A172 (cell line): ENCODE measurements around the gene SIRPA. TPM values are rescaled to one million over a fixed set of nuclear protein-coding genes. Genes with fewer than 3 reads are reported as not detected.

Experiments
- DNase-seq: peaks from one replicate; pipeline ENCODE4 v3.0.0-alpha.2; 2015; ENCODE audit warnings: low spot score
- total RNA-seq: library from RNA; depleted of rRNA; stranded (reverse); fragments of >200 nt; shearing (Covaris generic); gene quantifications from 2 replicates; pipeline ENCODE4 v1.2.3, GENCODE V29; 2014

Gene SIRPA
- total RNA-seq, 1 experiment from 2014 or later = 10.5 TPM

- no peak for DNase-seq
These were observed 36.6 kb downstream of the SIRPA start for GRCh38 chr20:1931830-1932229.

GRCh38 chr20:1932971-1933370 is 37.8 kb downstream of the SIRPA start:
- DNase-seq = no peak

GRCh38 chr20:1933465-1933870 is 38.3 kb downstream of the SIRPA start:
- no peak for DNase-seq

GRCh38 chr20:1934156-1934555 is 38.9 kb downstream of the SIRPA start:
- DNase-seq = no peak

GRCh38 chr20:1934721-1935573 is 39.7 kb downstream of the SIRPA start:
- DNase-seq = peak; percentile 22

GRCh38 chr20:1935696-1936366 is 40.6 kb downstream of the SIRPA start:
- DNase-seq = no peak

- DNase-seq = no peak
These were observed 42.2 kb downstream of the SIRPA start for GRCh38 chr20:1937316-1937976.

- no peak for DNase-seq
These were observed 43.5 kb downstream of the SIRPA start for GRCh38 chr20:1938464-1939269.

GRCh38 chr20:1939270-1939595 is 44.0 kb downstream of the SIRPA start:
- DNase-seq = no peak

- no peak for DNase-seq
These were observed 45.4 kb downstream of the SIRPA start for GRCh38 chr20:1940581-1940980.

GRCh38 chr20:1941226-1941625 is 46.0 kb downstream of the SIRPA start:
- no peak for DNase-seq

- no peak for DNase-seq
These were observed 46.9 kb downstream of the SIRPA start for GRCh38 chr20:1942061-1942460.

GRCh38 chr20:1942486-1943274 is 47.5 kb downstream of the SIRPA start:
- no peak for DNase-seq

GRCh38 chr20:1943275-1944002 is 48.2 kb downstream of the SIRPA start:
- DNase-seq = no peak

GRCh38 chr20:1944345-1945091 is 49.3 kb downstream of the SIRPA start:
- DNase-seq = no peak

GRCh38 chr20:1945134-1945618 is 50.0 kb downstream of the SIRPA start:
- no peak for DNase-seq

GRCh38 chr20:1945660-1946059 is 50.5 kb downstream of the SIRPA start:
- no peak for DNase-seq

- no peak for DNase-seq
These were observed 51.2 kb downstream of the SIRPA start for GRCh38 chr20:1946442-1946761.

- no peak for DNase-seq
These were observed 51.7 kb downstream of the SIRPA start for GRCh38 chr20:1946762-1947534.
